ENCODE data around the gene UBE2E3. TPM values are rescaled to one million over a fixed set of nuclear protein-coding genes. Genes with fewer than 3 reads are reported as not detected.
A peak's percentile ranks its signal among the peaks of the same experiment; 100 is the strongest.
"Not testable (repeated sequence)": the region's sequence is repeated elsewhere in the genome, so short reads cannot be mapped to it uniquely, and the experiment has no call there.

Gene UBE2E3
- total RNA-seq, 1 donor from 2014 or later: 215 TPM

DNA sequence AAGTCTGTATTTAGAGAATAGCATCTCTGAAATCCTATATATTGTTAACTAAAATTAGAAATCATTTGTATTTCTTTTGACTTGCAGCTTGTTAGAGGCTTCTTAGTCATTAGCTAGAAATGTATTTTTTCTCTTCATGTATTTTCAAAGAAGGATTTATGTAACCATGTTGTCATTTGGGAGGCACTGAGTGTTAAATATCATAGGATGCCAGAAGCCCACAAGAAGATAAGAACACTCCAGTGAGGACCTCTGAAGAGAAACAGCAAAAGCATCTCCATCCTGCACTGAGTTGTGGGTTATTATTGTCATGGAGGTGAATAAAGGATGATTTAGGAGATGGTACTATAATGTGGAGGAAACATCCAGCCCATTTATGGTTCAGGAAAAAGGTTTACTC, 93.5 kb downstream of the UBE2E3 start:
- no peak for DNase-seq (ENCODE audit: low read depth)

DNA sequence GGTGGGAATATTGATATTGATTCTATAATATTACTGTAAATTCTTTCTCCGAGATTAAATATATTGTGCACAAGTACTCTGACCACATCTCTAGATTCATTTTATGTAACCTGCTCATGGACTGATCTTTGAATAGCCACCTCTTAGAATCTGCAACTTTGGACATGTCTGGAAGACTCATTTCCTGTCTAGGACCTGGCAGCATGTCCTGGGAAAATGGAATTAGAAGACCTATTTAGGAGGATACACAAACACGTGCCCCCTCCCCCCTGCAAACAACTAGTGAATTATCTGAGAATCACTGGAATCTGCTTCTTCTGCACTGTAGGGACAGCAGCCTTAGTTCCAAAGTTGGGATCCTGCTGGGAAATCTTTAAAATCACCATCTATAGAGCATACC, 94.1 kb downstream of the UBE2E3 start:
- no peak for DNase-seq (ENCODE audit: low read depth)

DNA sequence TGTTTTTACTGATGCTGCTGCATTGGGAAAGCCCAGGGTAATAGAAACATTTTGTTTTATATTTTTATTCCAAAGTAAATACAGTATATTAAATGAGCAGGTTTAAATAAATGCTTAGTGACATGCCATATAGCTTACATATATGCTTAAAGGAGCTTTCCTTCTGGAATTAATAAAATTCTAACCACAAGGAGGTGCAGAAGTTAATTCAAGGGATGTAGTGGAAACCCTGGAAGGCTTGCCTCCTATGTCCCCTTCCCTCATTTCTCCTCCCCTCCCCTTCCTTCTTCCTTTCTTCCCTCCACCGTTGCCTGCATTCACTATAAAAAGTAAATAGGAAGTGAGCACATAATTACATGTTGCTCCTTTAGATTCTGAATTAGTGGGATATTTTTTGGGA, 96.3 kb downstream of the UBE2E3 start:
- no peak for DNase-seq (ENCODE audit: low read depth)

DNA sequence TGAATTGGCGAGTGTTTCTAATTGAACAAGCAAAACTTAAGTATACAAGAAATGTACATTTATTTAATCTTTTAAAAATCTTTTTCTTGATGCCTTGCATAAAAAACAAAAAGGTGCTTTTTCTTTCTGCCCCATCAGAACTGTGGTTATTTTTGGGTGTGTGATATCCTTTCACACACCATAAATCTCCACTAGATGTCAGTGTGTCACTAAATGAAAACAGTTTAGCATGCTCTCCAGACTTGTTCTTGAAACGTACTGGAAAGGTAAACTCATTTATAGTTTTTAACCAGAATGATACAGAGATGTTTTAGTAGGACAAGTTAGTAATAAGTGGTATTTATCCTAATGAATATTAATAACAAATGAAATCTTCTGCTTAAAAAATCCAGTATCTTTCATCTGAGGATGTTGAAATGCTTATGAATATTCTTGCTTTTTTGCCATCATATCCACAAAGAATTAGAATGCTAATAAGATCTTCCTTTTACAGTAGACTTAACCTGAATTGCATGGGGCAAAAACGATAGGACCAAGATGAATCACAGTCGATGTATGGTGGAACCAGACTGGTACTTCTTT, 96.8 kb downstream of the UBE2E3 start:
- peak; percentile 67 for DNase-seq (ENCODE audit: low read depth)

DNA sequence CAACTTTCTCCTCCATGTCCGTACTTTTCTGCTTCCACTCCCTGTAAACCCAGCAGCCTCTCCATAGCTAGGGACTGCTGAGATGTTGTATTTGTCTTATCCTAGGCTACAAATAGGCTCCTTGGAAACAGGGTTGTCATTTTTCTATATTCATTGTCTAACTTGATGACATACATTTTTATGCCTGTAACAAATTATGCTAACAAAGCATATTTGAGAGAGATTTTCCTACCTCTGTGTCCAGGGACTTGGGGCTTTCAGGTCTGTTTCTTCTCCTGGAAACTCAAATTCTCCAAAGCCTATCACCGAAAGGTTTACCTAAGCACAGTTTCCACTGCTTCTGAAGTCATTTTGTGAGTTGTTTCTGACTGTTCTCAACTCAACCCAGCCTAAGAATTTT, 102.7 kb downstream of the UBE2E3 start:
- no peak for DNase-seq (ENCODE audit: low read depth)

DNA sequence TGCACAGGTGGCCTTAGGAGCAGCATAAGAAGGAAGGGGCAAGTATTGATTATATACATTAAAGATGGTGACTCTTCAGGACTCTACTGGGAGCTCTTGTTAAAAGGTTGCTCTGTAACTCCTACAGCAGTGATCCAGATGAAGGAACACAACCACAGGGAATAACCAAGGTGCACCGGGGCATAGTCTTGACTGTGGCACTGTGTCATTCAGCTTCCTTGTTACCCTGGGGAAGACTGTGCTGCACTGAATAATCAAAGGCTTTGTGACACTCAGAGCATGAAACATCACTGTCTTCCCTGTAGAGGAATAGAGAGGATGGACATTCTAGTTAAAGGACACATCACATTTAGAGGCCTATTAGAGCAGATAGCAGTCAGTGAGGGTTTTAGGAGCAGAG, 105.3 kb downstream of the UBE2E3 start:
- DNase-seq (ENCODE audit: low read depth): no peak

DNA sequence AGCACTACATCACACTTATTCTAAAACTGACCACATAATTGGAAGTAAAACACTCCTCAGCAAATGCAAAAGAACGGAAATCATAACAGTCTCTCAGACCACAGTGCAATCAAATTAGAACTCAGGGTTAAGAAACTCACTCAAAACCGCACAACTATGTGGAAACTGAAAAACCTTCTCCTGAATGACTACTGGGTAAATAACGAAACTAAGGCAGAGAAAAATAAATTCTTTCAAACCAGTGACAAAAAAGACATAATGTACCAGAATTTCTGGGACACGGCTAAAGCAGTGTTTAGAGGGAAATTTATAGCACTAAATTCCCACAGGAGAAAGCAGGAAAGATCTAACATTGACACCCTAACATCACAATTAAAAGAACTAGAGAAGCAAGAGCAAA, 111.5 kb downstream of the UBE2E3 start:
- not testable (repeated sequence) for DNase-seq (ENCODE audit: low read depth)

DNA sequence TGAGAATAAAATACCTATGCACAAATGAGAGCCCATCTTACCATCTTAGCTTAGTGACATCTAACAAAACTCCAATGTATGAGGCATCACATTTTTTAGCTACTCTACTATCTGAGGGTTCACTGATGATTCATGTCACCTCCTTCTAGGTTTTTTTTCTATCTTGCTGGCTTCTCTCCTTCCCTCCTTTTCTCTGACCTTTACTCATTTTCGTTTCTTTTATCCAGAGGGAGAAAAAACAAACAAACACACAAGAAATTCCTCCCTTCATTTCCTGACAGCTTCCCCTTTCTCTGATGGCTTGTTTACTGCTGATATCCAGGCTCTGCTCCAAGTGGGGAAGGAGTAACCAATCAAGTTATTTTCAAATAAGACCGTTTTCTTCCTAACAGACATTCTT, 115.1 kb downstream of the UBE2E3 start:
- no peak for DNase-seq (ENCODE audit: low read depth)

DNA sequence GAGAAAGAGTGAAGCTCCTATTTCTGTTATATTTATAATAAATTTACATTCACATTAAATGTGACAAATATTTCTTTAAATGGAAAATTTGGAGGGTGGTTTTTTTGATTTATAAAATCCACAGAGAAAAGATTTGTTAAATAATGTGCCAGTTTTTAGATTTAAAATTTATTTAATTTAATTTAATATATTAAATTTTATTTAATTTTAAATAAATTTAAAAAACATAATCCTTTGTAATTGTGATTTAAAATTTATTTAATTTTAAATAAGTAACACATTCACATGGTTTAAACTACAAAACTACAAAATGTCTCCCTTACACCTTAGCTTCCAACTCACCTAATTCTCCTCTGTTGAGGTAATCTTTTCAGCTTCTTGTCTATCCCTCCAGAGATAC, 123.3 kb downstream of the UBE2E3 start:
- DNase-seq (ENCODE audit: low read depth): no peak

DNA sequence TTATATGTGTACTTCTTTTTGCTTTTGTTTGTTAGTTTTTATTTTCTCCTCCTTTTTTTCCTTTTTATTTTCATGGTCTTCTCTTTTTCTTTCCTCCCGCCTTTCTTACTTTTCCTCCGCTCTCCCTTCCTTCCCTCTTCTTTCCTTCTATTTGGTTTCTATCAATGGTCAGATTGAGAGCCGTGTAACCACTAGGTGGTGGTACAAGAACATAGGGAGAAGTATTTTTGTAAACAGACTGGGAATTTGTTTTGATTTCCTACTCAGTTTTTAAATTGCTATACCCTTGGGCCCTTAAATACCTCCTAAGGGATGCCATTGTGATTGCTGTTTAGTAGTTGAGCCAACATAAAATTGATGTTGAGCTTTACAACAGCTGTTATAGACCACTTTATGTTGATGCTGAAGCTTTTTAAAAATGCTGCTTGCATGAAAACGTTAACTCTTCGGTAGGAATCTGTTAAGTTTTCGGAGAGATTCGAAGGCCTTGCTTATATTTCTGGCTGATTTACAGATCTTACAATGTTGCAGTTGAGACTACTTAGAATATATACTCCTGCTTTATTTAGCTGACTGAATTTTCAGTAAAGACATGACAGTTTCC, 124.2 kb downstream of the UBE2E3 start:
- peak; percentile 80 for DNase-seq (ENCODE audit: low read depth)

DNA sequence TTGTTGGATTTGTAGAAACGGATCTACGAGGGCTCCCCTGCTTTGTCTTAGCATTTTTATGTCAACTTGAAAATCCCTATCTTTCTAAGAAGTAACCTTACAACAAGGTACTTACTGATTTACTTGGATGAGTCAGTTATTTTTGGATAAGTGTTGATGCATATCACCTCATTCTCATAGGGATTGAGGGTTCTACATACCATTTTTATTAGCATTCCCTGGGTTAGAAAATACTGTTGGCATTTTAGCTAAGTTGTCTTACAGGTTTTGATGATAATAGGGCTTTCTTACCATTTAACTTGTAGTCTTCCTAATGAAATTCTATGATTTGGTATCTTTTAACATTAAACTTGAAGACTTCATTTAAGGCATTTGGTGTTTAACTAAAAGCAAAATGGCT, 125.2 kb downstream of the UBE2E3 start:
- DNase-seq (ENCODE audit: low read depth): no peak

DNA sequence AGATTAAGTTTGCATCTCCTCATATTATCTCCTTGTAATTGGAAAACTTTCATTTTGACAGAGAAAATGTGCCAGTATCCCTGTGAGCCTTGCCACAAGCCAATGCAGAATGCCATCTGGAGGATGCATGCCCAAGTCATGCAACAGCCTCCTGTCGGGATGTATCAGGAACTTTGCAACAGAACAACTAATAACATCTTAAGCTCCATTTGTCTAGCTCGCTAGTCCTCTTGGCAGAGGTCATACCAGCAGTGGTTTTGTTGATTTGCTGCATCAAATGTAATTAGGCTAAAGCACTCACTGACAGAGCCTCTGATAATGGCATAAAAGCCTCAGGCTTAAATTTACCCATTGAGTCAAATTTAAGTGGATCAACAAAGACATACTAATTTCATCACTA, 125.8 kb downstream of the UBE2E3 start:
- DNase-seq (ENCODE audit: low read depth): peak; percentile 70

DNA sequence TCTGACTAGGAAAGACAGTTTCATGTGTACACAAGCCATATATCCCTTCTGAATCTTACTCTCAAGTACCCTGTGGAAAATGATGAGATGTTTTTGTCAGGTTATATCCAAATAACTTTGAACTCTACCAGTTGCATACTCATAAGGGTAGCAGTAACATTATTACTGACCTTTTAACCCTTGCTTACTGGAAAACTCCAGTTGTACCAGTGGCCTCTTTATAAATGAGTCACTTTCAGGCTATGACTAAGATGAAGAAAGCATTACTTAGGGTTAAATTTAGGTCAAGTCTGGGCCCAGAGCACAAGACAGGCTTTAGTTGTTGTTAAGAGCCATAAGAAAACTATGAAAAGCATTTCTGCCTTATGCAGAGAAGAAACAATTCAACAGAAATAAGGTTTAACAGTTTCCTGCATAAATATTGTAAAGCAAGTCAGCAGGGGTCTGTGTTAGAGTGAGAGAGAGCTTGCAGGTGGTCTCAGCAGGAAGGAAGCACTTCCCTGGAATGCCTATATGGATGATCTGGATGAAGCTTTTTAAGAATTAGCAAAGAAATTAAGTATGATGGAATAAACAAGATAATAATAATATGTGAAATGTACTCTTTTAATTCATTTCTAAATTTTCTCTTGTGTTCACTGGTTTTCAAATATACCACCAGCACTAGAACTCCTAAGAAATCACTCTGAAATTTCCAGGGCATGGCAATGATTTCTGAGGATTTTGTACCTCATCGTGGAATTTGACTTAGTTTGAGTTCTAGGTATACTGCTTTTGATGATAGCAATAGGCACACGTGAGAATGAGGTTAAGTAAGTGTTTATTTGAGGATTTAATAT, 126.6 kb downstream of the UBE2E3 start:
- DNase-seq (ENCODE audit: low read depth): peak; percentile 63

DNA sequence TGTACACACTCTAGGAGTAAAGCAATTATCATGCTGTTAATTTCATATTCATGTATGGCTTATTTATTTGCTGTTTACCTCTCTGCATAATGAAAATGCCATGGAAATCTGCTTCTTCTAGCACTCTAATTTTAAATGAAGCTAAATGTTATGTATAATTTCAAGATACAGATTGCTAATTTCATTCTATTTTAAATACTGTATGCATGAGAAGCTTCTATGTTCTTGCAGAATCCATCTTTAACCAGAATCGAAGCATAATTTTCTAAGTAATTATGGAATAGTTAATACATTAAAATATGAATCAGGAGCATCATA, 127.2 kb downstream of the UBE2E3 start:
- no peak for DNase-seq (ENCODE audit: low read depth)

DNA sequence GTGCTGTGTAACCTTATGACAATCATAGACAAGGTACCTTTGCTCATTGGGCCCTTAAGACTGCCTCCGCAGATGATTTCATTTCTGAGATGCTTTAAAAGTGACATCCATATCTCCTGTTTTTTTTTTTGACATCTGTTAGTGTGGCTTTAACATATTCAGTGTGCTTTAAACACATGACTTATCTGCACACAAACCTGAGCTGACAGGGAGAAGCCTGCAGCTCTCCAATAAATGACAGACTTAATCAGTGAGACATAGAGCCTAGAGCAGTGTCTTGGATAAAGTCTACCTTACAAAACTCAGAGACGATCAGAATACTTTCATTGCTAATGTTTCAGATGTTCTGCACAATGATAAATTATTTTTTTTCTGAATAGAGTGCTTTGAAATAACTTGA, 130.7 kb downstream of the UBE2E3 start:
- DNase-seq (ENCODE audit: low read depth): no peak

DNA sequence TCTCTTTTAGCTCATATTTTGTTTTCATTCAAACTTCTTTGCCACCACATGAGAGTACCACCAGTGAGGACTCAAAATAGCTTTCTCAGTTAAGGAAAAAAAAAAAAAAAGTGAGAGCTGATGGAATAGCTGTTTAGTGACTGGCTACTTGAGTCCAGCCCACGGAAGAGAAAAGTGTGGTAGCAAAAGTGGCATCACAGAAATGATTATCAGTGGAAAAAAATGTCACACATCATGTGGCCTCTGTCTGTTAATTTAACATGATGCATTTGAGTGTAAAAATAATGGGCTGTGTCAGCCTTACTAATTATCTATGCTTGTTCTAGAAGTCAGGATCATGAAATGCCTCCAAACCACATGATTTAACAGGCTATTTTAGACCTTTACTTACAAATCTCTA, 132.5 kb downstream of the UBE2E3 start:
- peak; percentile 72 for DNase-seq (ENCODE audit: low read depth)
